GM19025 (cell line): ENCODE measurements around the gene ANKK1.

ENCODE experiments used
- ATAC-seq: cut with Tn5 transposase; IDR thresholded peaks from one replicate; pipeline ENCODE4 v1.9.1; 2021; ENCODE audit warnings: mild to moderate bottlenecking, low read depth, moderate library complexity; ENCODE audit not compliant: unreplicated experiment

ANKK1 gene

GRCh38 chr11:113405724-113406478 lies 18.3 kb downstream of the ANKK1 start:
- ATAC-seq = no peak

DNA sequence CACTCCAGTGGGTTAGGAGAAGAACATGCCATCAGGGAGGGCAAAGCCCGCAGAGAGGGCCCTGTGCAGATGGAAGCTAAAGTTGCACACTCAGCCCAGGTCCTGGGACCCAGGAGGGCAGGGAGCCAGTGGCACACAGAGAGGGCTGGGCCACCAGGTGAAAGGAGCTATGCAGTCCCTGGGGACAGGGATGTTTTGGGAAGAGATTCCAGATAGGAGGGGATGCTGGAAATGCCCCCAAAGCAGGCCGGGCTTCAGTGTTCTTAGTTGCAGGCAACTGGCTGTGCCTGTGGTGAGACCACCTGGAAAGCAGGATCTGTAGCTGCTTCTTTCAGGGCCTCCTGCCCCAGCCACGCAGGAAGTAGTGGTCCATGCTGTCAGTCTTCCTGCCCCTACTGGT lies 19.6 kb downstream of the ANKK1 start:
- ATAC-seq = no peak

DNA sequence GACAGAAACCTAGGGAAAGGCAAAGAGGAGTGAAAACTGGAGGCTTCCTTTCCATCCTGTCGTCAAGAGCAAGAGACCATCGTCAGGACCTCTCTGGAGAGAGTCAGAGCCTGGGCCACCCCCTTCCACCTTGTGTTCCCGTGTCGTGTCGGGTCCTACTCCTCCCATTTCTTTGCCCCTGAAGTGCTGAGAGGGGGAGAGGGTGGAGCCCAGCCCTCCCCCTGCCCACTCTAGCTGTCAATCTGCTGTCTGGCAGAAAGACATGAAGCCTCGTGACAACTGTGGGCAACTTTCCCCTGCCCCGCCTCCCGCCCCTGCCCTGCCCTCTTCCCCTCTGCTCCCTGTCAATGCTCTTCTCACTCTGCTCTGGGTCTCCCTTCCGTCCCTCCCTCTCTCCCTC lies 20.6 kb downstream of the ANKK1 start:
- no peak for ATAC-seq

GRCh38 chr11:113408887-113409286 lies 21.3 kb downstream of the ANKK1 start:
- no peak for ATAC-seq

DNA sequence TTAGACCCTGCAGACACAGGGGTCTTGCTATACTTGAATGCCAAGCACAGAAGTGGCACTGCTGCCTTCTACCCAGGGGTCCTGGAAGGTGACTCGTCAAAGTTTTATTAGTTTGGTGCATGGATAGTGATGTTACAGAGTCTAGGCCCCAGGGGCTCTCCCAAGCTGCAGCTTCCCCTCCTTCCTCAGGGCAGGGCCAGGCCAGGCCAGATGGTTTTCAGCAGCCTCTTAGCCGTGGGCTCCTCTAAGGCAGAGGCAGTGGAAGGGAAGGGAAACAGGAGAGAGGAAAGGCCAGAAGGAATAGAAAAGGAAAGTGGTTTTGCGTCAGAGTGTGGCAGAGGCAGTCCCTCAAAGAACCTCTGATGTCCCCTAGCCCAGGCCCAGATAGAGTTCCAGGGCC lies 21.9 kb downstream of the ANKK1 start:
- ATAC-seq = no peak

GRCh38 chr11:113410414-113411135 lies 23.0 kb downstream of the ANKK1 start:
- ATAC-seq = no peak

DNA sequence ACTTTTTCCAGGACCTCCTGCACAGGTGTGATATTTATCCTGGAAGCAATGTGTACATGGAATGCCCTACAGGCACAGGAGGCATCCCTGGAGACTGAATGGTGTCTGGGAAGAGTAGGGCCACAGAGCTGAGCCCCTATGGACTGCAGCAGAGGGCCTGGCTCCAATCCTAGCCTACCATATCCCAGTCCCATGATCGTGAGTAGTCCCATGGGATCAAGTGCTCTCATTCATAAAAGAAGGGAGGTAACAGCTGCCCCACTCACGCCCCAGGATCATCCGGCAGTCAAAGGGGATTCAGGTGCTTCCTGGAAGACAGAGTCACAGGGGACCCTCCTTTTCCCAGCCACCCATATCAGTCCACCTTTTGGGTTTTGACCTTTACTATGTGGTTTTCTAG lies 24.0 kb downstream of the ANKK1 start:
- no peak for ATAC-seq

GRCh38 chr11:113412675-113413074 lies 25.1 kb downstream of the ANKK1 start:
- ATAC-seq = no peak

- no peak for ATAC-seq
Measured at GRCh38 chr11:113415343-113415742, 27.8 kb downstream of the ANKK1 start.

- ATAC-seq = no peak
Measured at GRCh38 chr11:113417428-113417827, 29.8 kb downstream of the ANKK1 start.

DNA sequence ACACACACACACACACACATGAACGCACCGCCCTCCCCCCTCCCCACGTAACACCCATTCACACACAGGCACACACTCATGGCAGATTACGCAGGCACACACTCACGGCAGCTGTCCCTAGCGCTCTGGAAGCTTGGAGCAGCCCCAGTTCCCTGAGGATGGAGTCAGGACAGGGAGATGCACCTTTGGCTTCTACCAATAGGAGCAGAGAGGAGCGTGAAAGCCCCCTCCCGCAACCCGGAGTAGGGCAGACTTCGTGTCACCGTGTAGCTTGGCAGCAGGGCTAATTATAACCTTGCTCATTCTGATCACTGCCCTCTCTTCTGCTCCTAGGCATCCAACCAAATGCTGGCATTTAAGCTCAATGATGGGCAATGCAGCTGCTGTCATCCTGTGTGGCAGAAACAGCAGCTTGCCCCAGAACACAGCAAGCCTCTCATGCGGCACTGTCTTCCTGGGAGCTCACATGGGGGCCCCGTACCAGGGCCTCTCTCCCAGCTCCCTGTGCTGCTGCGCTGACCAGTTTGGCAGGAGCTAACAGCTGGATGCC lies 31.9 kb downstream of the ANKK1 start:
- no peak for ATAC-seq

GRCh38 chr11:113420808-113421207 lies 33.2 kb downstream of the ANKK1 start:
- ATAC-seq = no peak

- no peak for ATAC-seq
Measured at GRCh38 chr11:113426686-113427085, 39.1 kb downstream of the ANKK1 start.

- no peak for ATAC-seq
Measured at GRCh38 chr11:113431746-113432145, 44.2 kb downstream of the ANKK1 start.

- no peak for ATAC-seq
Measured at GRCh38 chr11:113435190-113435968, 47.8 kb downstream of the ANKK1 start.

- ATAC-seq = no peak
Measured at GRCh38 chr11:113436672-113437252, 49.2 kb downstream of the ANKK1 start.

GRCh38 chr11:113440816-113441215 lies 53.2 kb downstream of the ANKK1 start:
- no peak for ATAC-seq

- no peak for ATAC-seq
Measured at GRCh38 chr11:113444502-113445123, 57.0 kb downstream of the ANKK1 start.

DNA sequence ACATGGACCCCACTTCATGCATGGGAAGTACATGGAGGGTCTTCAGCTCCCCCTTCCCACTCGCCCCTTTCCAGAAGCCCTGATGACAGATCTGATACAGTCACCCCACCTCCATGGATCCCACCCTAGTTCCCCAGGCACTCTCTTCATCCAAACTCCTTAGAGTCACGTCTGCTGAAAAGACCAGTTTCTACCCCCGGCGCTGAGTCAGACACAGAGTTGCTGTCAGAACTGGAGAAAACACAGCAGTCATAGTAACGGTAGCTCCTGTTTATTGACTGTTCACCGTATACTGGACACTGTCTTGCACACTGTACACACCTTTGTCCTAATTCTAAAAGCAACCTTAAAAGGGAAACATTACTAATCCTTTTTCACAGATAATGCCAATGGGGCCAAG lies 58.5 kb downstream of the ANKK1 start:
- no peak for ATAC-seq

- no peak for ATAC-seq
Measured at GRCh38 chr11:113446938-113447337, 59.4 kb downstream of the ANKK1 start.
